ENCODE data around the gene ZNF765. TPM values are rescaled to one million over a fixed set of nuclear protein-coding genes. Genes with fewer than 3 reads are reported as not detected.
"Not testable (repeated sequence)": the region's sequence is repeated elsewhere in the genome, so short reads cannot be mapped to it uniquely, and the experiment has no call there.

The ZNF765 gene
- total RNA-seq, result 12.9 TPM

- peak; percentile 96 for DNase-seq (ENCODE audit: low spot score)
These were observed at the start of gene ZNF765 for GRCh38 chr19:53394974-53395839. Gene ZNF765 (plus strand): TSS chr19:53395149. CDS start chr19:53398016, 2,867 bp downstream.

GRCh38 chr19:53355739-53356138 lies 39.2 kb upstream of the ZNF765 start:
- no peak for DNase-seq (ENCODE audit: low spot score)

- DNase-seq (ENCODE audit: low spot score), result no peak
These were observed 36.9 kb upstream of the ZNF765 start for GRCh38 chr19:53357821-53358581.

- not testable (repeated sequence) for DNase-seq (ENCODE audit: low spot score)
These were observed 34.9 kb upstream of the ZNF765 start for GRCh38 chr19:53360056-53360455.

- peak; percentile 92 for DNase-seq (ENCODE audit: low spot score)
These were observed 29.6 kb upstream of the ZNF765 start, which contains the start of gene ZNF525 for GRCh38 chr19:53365134-53365898. Gene ZNF525 (plus strand): TSS chr19:53365705. CDS start chr19:53372282, 6,577 bp downstream.

GRCh38 chr19:53365899-53366493 lies 29.0 kb upstream of the ZNF765 start:
- DNase-seq (ENCODE audit: low spot score), result no peak

- no peak for DNase-seq (ENCODE audit: low spot score)
These were observed 22.8 kb upstream of the ZNF765 start for GRCh38 chr19:53372196-53372595.

GRCh38 chr19:53374288-53374687 lies 20.7 kb upstream of the ZNF765 start:
- DNase-seq (ENCODE audit: low spot score), result no peak

- no peak for DNase-seq (ENCODE audit: low spot score)
These were observed 20.2 kb upstream of the ZNF765 start for GRCh38 chr19:53374743-53375142.

GRCh38 chr19:53381376-53381775 lies 13.6 kb upstream of the ZNF765 start:
- no peak for DNase-seq (ENCODE audit: low spot score)

- DNase-seq (ENCODE audit: low spot score), result no peak
These were observed 6.8 kb upstream of the ZNF765 start for GRCh38 chr19:53388168-53388567.

- no peak for DNase-seq (ENCODE audit: low spot score)
These were observed 6.0 kb upstream of the ZNF765 start for GRCh38 chr19:53388904-53389303.

- DNase-seq (ENCODE audit: low spot score), result no peak
These were observed 5.4 kb upstream of the ZNF765 start for GRCh38 chr19:53389571-53389970.

GRCh38 chr19:53389978-53390377 lies 5.0 kb upstream of the ZNF765 start:
- peak; percentile 21 for DNase-seq (ENCODE audit: low spot score)

GRCh38 chr19:53394522-53394973 lies 401 bp upstream of the ZNF765 start:
- peak; percentile 15 for DNase-seq (ENCODE audit: low spot score)

- not testable (repeated sequence) for DNase-seq (ENCODE audit: low spot score)
These were observed 1.0 kb downstream of the ZNF765 start for GRCh38 chr19:53395840-53396524.

- DNase-seq (ENCODE audit: low spot score), result no peak
These were observed 1.5 kb downstream of the ZNF765 start for GRCh38 chr19:53396525-53396868.

- not testable (repeated sequence) for DNase-seq (ENCODE audit: low spot score)
These were observed 3.0 kb downstream of the ZNF765 start for GRCh38 chr19:53397918-53398317.

- no peak for DNase-seq (ENCODE audit: low spot score)
These were observed 14.7 kb downstream of the ZNF765 start for GRCh38 chr19:53409505-53410204.

Data from mucosa of gallbladder (tissue), 1 donor.